GM12865 (cell line): ENCODE results near the gene ESR2.
"Not testable (repeated sequence)": the region's sequence is repeated elsewhere in the genome, so short reads cannot be mapped to it uniquely, and the experiment has no call there.

Experiments
- DNase-seq: peaks from one replicate; pipeline ENCODE4 v3.0.0; 2010; ENCODE audit warnings: low read depth
- H3K4me3 ChIP-seq: 2 replicates; pipeline ENCODE4 v1.5.1; 2011; ENCODE audit warnings: mild to moderate bottlenecking, low read depth, low read length, control low read depth
- CTCF ChIP-seq: IDR thresholded peaks from 2 replicates; pipeline ENCODE4 v1.5.1; 2011; ENCODE audit warnings: low read length, control low read depth, low read depth, inconsistent platforms; ENCODE audit not compliant: insufficient read depth; ENCODE audit errors: missing control alignments

Gene ESR2

GRCh38 chr14:64186231-64187129 is 107.7 kb downstream of the ESR2 start:
- TF ChIP-seq CTCF, result no peak
- no peak overlapping the region for H3K4me3 ChIP-seq
- no peak for DNase-seq

- H3K4me3 ChIP-seq, result no peak overlapping the region
- DNase-seq, result no peak
- no peak for TF ChIP-seq CTCF
Measured at GRCh38 chr14:64185184-64185583, 109.0 kb downstream of the ESR2 start.

GRCh38 chr14:64184103-64184729 is 110.0 kb downstream of the ESR2 start:
- DNase-seq, result no peak
- no peak overlapping the region for H3K4me3 ChIP-seq
- no peak for TF ChIP-seq CTCF

GRCh38 chr14:64182908-64183307 is 111.3 kb downstream of the ESR2 start:
- not testable (repeated sequence) for DNase-seq, H3K4me3 ChIP-seq

GRCh38 chr14:64178814-64179213 is 115.4 kb downstream of the ESR2 start:
- no peak overlapping the region for H3K4me3 ChIP-seq
- no peak for DNase-seq
- no peak for TF ChIP-seq CTCF

DNA sequence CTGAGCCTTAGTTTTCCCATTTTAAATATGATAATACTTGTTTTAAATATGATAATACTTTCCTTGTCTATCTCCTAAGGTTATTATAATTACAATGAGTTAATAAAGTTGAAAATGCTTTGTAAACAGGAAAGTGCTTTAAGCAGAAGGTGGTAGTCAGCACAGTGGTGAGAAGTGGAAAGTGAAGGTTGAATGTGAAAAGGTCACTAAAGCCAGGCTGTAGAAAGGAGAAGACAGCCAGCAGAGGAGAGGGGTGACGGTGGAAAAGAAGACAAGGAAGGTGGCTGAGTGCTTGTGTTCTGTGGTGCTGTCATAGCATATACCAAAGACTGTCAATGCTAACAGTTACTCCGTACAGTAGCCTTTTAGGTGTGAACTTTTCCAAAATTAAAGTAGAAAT is 117.8 kb downstream of the ESR2 start:
- no peak for TF ChIP-seq CTCF
- H3K4me3 ChIP-seq, result no peak overlapping the region
- no peak for DNase-seq

DNA sequence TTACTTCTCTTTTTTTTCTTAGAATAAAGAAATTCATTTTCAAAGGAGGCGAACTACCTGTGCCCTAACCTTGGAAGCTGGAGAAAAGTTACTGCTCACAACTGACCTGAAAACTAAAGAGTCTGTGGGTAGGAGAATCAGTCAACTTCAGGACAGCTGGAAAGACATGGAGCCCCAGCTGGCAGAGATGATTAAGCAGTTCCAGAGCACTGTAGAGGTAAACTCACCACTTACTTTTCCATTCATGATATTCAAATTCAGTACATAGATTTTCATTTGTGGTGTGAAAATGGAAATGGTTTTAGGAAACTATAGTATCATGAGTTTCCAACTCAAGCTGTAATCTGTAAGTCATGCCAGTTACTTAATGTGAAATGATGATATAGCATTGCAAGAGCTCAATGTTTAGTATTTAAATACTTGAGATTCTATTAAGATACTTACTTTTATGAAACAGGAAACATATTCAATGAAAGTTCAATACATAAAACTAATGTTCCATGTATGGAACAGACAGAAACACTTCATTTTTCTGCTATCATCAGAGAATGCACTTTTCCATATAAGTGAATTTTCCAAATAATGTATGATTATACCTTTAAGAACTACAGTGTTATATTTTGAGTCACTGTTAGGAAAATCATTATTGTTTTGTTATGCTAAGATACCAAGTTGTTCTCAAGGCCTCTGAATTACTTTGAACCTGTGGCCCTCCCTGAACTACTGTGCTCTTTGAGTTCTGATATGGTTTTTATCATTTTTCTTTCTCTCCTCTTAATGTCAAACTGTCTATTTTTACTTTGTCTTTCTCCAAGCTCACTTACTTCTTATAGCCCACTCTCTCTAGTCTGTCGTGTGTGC is 119.0 kb downstream of the ESR2 start:
- no peak for TF ChIP-seq CTCF
- H3K4me3 ChIP-seq, result no peak overlapping the region
- no peak for DNase-seq
